Astrocyte (in vitro differentiated cells and primary cell): Measurements from ENCODE around the gene NSL1. TPM values are rescaled to one million over a fixed set of nuclear protein-coding genes. Genes with fewer than 3 reads are reported as not detected.

Experiments
- DNase-seq: peaks from one replicate; pipeline ENCODE4 v3.0.0-alpha.2; 2010; ENCODE audit warnings: low read depth
- FAIRE-seq: peaks from 2 replicates; lab custom pipeline; 2011; peaks lifted over from hg19 to GRCh38; lab: Jason Lieb, UNC
- H2AFZ ChIP-seq: 2 replicates; pipeline ENCODE4 v1.6.0; 2012; ENCODE audit warnings: low read depth, low read length, inconsistent platforms
- H3K27ac ChIP-seq: 2 replicates; pipeline ENCODE4 v1.5.1; 2011; ENCODE audit warnings: low read depth, low read length, inconsistent platforms
- H3K27me3 ChIP-seq: 2 replicates; pipeline ENCODE4 v1.6.0; 2011; ENCODE audit warnings: low read length, inconsistent platforms; ENCODE audit not compliant: insufficient read depth
- H3K36me3 ChIP-seq: 2 replicates; pipeline ENCODE4 v1.5.1; 2011; ENCODE audit warnings: low read length, inconsistent platforms; ENCODE audit not compliant: insufficient read depth
- H3K4me1 ChIP-seq: 2 replicates; pipeline ENCODE4 v1.5.1; 2011; ENCODE audit warnings: low read length, inconsistent platforms; ENCODE audit not compliant: insufficient read depth
- H3K4me2 ChIP-seq: 2 replicates; pipeline ENCODE4 v1.6.0; 2012; ENCODE audit warnings: low read length, inconsistent platforms
- H3K4me3 ChIP-seq: 2 replicates; pipeline ENCODE4 v1.5.1; 2011; ENCODE audit warnings: low read depth, mild to moderate bottlenecking, low read length, inconsistent platforms; ENCODE audit not compliant: insufficient read depth
- H3K79me2 ChIP-seq: 2 replicates; pipeline ENCODE4 v1.6.0; 2012; ENCODE audit warnings: mild to moderate bottlenecking, low read length, inconsistent platforms; ENCODE audit not compliant: insufficient read depth
- H3K9ac ChIP-seq: 2 replicates; pipeline ENCODE4 v1.6.0; 2012; ENCODE audit warnings: mild to moderate bottlenecking, low read length, inconsistent platforms
- H3K9me3 ChIP-seq: 2 replicates; pipeline ENCODE4 v1.5.1; 2012; ENCODE audit warnings: low read depth, mild to moderate bottlenecking, low read length, inconsistent platforms; ENCODE audit not compliant: insufficient read depth
- H4K20me1 ChIP-seq: 2 replicates; pipeline ENCODE4 v1.6.0; 2012; ENCODE audit warnings: low read length, inconsistent platforms; ENCODE audit not compliant: insufficient read depth
- H3K27ac Mint-ChIP-seq: one replicate; pipeline ENCODE4 v1.8.0; 2021; ENCODE audit warnings: mild to moderate bottlenecking, mixed read lengths; ENCODE audit not compliant: unreplicated experiment
- H3K27me3 Mint-ChIP-seq: one replicate; pipeline ENCODE4 v1.8.0; 2021; ENCODE audit warnings: low read depth, mixed read lengths; ENCODE audit not compliant: unreplicated experiment
- H3K36me3 Mint-ChIP-seq: one replicate; pipeline ENCODE4 v1.8.0; 2021; ENCODE audit warnings: low read depth, mixed read lengths; ENCODE audit not compliant: unreplicated experiment
- H3K4me1 Mint-ChIP-seq: one replicate; pipeline ENCODE4 v1.8.0; 2021; ENCODE audit warnings: low read depth, mixed read lengths; ENCODE audit not compliant: unreplicated experiment
- H3K4me3 Mint-ChIP-seq: one replicate; pipeline ENCODE4 v1.8.0; 2021; ENCODE audit warnings: mild to moderate bottlenecking, moderate library complexity, mixed read lengths; ENCODE audit not compliant: unreplicated experiment
- H3K9me3 Mint-ChIP-seq: one replicate; pipeline ENCODE4 v1.8.0; 2021; ENCODE audit warnings: mild to moderate bottlenecking, mixed read lengths; ENCODE audit not compliant: unreplicated experiment
- CTCF ChIP-seq: IDR thresholded peaks from 2 replicates; pipeline ENCODE4 v1.5.1; 2011; ENCODE audit warnings: low read depth, mild to moderate bottlenecking, inconsistent platforms, low read length, moderate library complexity; ENCODE audit not compliant: insufficient read depth
- EZH2 ChIP-seq: IDR thresholded peaks from 2 replicates; pipeline ENCODE4 v1.6.1; 2012; ENCODE audit warnings: mild to moderate bottlenecking, low read length, inconsistent platforms; ENCODE audit not compliant: insufficient read depth
- total RNA-seq: library from RNA; stranded (reverse); gene quantifications from 2 replicates; pipeline ENCODE4 v1.2.1, GENCODE V29; 2021

NSL1 gene
- total RNA-seq, 1 donor from 2014 or later = 22.6 TPM

GRCh38 chr1:212820969-212821368 is 29.4 kb upstream of the NSL1 start:
- H3K27ac ChIP-seq = no peak overlapping the region
- no peaks in the 10 kb centered on the region for H3K27me3 ChIP-seq
- no peaks in the 10 kb centered on the region for H3K4me1 Mint-ChIP-seq
- no peak overlapping the region for H3K4me3 ChIP-seq
- DNase-seq (no peak), FAIRE-seq (no peak)
- no peaks in the 10 kb centered on the region for H3K79me2 ChIP-seq
- no peaks in the 10 kb centered on the region for H3K4me1 ChIP-seq
- peaks cover 3% of the 10 kb centered on the region for H3K36me3 Mint-ChIP-seq
- H3K4me2 ChIP-seq = no peak overlapping the region
- H3K27me3 Mint-ChIP-seq = no peaks in the 10 kb centered on the region
- peaks cover 12% of the 10 kb centered on the region for H3K9me3 ChIP-seq
- H3K9ac ChIP-seq = no peak overlapping the region
- H3K36me3 ChIP-seq = no peaks in the 10 kb centered on the region
- no peak overlapping the region for H3K4me3 Mint-ChIP-seq
- no peak for TF ChIP-seq EZH2
- TF ChIP-seq CTCF = no peak
- peaks cover 13% of the 10 kb centered on the region for H3K9me3 Mint-ChIP-seq
- H4K20me1 ChIP-seq = no peaks in the 10 kb centered on the region
- no peak overlapping the region for H3K27ac Mint-ChIP-seq
- no peak overlapping the region for H2AFZ ChIP-seq

- no peaks in the 10 kb centered on the region for H3K36me3 ChIP-seq
- Mint-ChIP-seq H3K9me3 (peaks cover 7% of the 10 kb centered on the region), H3K36me3 (peaks cover 3% of the 10 kb centered on the region), H3K4me1 (no peaks in the 10 kb centered on the region), H3K27ac (no peak overlapping the region), H3K4me3 (no peak overlapping the region), H3K27me3 (no peaks in the 10 kb centered on the region)
- DNase-seq (no peak), FAIRE-seq (no peak)
- no peaks in the 10 kb centered on the region for H3K79me2 ChIP-seq
- no peak overlapping the region for H3K27ac ChIP-seq
- H3K4me2 ChIP-seq = no peak overlapping the region
- H3K4me3 ChIP-seq = no peak overlapping the region
- no peak overlapping the region for H2AFZ ChIP-seq
- H3K27me3 ChIP-seq = no peaks in the 10 kb centered on the region
- H3K9ac ChIP-seq = no peak overlapping the region
- TF ChIP-seq CTCF = no peak
- TF ChIP-seq EZH2 = no peak
- peaks cover 3% of the 10 kb centered on the region for H3K9me3 ChIP-seq
- H3K4me1 ChIP-seq = no peaks in the 10 kb centered on the region
- no peaks in the 10 kb centered on the region for H4K20me1 ChIP-seq
These were observed 28.1 kb upstream of the NSL1 start for GRCh38 chr1:212819726-212820125.

- no peaks in the 10 kb centered on the region for H3K27me3 ChIP-seq
- DNase-seq (no peak), FAIRE-seq (no peak)
- H3K27me3 Mint-ChIP-seq = no peaks in the 10 kb centered on the region
- H3K4me3 Mint-ChIP-seq = no peak overlapping the region
- no peak overlapping the region for H3K4me2 ChIP-seq
- H3K9ac ChIP-seq = no peak overlapping the region
- no peak overlapping the region for H2AFZ ChIP-seq
- no peak overlapping the region for H3K4me3 ChIP-seq
- no peaks in the 10 kb centered on the region for H3K79me2 ChIP-seq
- no peak overlapping the region for H3K27ac Mint-ChIP-seq
- no peaks in the 10 kb centered on the region for H4K20me1 ChIP-seq
- no peaks in the 10 kb centered on the region for H3K4me1 ChIP-seq
- H3K27ac ChIP-seq = no peak overlapping the region
- TF ChIP-seq CTCF (no peak), EZH2 (no peak)
- H3K36me3 Mint-ChIP-seq = no peaks in the 10 kb centered on the region
- H3K9me3 ChIP-seq = no peaks in the 10 kb centered on the region
- no peaks in the 10 kb centered on the region for H3K9me3 Mint-ChIP-seq
- H3K36me3 ChIP-seq = no peaks in the 10 kb centered on the region
- no peaks in the 10 kb centered on the region for H3K4me1 Mint-ChIP-seq
These were observed 25.1 kb upstream of the NSL1 start for GRCh38 chr1:212816567-212817278.
